C4-2B (cell line): ENCODE data around the gene ERC1.

Experiments used
- H3K27ac ChIP-seq: fragments of 450-650 bp; 2 replicates; pipeline ENCODE4 v1.5.1; 2017
- ZFX ChIP-seq: fragments of 450-650 bp; IDR thresholded peaks from 2 replicates; pipeline ENCODE4 v1.6.1; 2017
- TF ChIP-seq, protein P1 (sequence below): fragments of 450-650 bp; conservative IDR thresholded peaks from 2 replicates; pipeline ENCODE4 v1.5.1; 2017; ENCODE audit warnings: mild to moderate bottlenecking

The ERC1 gene

DNA sequence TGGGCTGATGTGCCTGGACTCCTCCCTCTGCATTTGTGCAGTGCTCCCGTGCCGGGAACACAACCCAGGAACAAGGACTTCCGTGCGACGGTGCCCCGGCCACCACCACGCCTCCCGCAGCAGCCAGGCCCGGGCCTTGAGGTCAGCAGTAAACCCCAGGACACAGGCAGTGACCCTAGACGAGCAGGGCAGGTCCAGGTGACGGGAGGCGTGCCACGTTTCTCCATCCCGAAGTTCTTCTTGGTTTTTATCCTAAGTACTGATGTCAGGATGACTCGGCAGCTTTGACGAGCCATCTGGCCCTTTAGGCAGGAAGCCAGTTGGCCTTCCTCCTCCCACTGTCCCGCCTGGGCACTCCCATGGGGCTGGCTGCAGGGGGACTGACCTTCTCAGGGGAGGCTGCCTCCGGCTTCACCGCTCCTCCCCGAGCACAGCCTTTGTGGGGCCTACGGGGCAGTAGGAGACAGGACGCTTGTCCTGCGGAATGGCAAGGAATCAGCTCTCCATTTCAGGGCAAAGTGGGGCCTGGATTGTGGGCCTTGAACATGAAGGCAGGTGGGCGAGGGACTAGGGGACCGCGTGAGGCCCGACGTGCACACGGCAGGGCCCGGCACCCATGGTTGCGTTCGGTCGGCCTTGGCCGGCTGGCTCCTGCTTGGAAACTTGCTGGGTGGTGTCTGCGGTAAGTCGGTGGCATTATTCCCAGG is 509.2 kb downstream of the ERC1 start:
- H3K27ac ChIP-seq: peak overlapping the region; percentile 2; the same call in 1 of the 2 replicates
- TF ChIP-seq, protein P1, sequence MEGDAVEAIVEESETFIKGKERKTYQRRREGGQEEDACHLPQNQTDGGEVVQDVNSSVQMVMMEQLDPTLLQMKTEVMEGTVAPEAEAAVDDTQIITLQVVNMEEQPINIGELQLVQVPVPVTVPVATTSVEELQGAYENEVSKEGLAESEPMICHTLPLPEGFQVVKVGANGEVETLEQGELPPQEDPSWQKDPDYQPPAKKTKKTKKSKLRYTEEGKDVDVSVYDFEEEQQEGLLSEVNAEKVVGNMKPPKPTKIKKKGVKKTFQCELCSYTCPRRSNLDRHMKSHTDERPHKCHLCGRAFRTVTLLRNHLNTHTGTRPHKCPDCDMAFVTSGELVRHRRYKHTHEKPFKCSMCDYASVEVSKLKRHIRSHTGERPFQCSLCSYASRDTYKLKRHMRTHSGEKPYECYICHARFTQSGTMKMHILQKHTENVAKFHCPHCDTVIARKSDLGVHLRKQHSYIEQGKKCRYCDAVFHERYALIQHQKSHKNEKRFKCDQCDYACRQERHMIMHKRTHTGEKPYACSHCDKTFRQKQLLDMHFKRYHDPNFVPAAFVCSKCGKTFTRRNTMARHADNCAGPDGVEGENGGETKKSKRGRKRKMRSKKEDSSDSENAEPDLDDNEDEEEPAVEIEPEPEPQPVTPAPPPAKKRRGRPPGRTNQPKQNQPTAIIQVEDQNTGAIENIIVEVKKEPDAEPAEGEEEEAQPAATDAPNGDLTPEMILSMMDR: no peak
- no peak for TF ChIP-seq ZFX

DNA sequence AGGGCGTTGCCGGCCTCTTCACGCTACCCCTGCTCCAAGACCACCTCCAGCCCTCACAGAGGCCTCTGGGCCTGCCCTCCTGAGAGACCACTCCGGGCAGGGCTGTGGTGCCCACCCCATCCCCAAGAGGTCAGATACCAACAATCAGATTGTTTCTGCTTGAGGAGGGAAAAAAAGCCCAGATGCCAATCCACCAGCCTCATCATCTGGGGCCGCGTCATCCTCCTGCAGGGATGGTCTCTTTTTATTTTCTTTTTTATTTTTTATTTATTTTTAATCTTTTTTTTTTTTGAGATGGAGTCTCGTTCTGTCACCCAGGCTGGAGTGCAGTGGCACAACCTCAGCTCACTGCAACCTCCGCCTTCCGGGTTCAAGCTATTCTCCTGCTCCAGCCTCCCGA is 510.0 kb downstream of the ERC1 start:
- no peak overlapping the region for H3K27ac ChIP-seq
- TF ChIP-seq ZFX: no peak
- TF ChIP-seq, protein P1: no peak

DNA sequence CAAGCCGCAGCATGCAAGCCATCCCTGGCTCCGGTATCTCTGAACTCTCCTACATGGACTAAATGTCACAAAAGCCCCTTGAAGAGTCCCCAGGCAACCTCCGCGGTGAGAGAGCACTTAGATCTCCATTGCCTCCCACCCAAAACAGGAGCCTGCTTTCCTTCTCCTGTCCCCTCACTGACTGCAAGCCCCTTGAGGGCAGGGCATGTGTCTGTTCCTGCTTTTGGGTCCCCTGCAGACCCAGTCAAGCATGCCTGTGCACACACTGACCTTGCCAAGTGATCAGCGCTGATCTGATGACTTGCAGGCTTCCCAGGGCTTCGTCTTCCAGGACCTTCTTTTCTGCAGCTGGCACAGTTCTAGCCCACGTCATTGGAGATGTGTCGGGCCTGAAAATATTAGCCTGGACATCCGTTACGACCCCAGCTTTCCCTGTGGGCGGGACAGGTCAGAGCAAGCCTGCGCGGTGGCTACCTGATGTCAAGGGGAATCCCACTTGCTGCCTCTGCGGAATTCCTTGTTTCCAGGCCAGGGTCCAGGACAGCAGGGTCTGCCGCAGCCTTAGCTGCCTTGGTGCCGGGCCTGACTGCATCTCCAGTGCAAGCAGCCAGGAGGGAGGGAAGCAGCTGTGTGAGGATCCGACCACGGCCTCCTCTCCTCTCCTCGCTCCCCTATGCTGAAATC is 510.8 kb downstream of the ERC1 start:
- no peak overlapping the region for H3K27ac ChIP-seq
- TF ChIP-seq, protein P1: no peak
- no peak for TF ChIP-seq ZFX

DNA sequence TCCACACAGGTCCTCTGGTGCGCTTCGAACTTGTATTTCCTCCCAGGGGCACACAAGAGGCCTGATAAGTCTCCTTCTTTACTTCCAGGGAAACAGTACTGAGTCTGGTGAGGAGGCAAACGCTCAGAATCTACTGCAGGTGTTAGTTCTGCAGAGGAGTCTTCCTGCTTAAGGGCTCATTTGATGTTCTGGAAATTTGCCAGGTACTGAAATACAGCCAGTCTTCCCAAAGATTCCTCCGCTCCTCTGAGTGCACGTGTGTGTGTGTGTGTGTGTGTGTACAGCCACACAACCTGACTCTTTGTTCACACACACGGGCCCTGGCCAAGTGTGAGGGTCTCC is 511.3 kb downstream of the ERC1 start:
- no peak for TF ChIP-seq ZFX
- TF ChIP-seq, protein P1: no peak
- no peak overlapping the region for H3K27ac ChIP-seq

DNA sequence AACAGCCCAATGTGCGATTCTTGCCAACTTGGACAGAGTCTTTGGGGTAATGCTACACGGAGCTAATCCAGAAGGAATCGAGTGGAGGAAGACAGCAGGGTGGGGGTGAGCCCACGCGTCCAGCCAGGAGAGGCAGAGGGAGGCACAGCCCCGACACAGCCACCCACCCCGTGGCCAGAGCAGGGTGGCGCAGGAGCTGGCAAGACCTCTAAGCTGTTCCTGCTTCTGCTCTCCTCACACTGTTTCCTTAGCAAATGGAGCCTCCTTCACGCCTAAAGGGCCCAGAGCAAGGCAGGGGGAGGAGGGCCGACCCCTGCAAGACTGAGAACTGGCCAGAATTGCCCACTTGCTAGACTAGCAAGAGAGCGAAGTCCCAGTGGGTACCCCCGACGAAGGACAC is 511.8 kb downstream of the ERC1 start:
- H3K27ac ChIP-seq: no peak overlapping the region
- TF ChIP-seq, protein P1: no peak
- TF ChIP-seq ZFX: no peak

- TF ChIP-seq, protein P1: no peak
- no peak for TF ChIP-seq ZFX
Measured at GRCh38 chr12:1503281-1503711, 512.3 kb downstream of the ERC1 start.

GRCh38 chr12:1504304-1504894 is 513.4 kb downstream of the ERC1 start:
- H3K27ac ChIP-seq: no peak overlapping the region
- TF ChIP-seq ZFX: no peak
- TF ChIP-seq, protein P1: no peak

More at GRCh38 chr12:1503281-1503711, 512.3 kb downstream of the ERC1 start:
- no peak overlapping the region for H3K27ac ChIP-seq
